ENCODE measurements around the gene MUC3A.

DNA sequence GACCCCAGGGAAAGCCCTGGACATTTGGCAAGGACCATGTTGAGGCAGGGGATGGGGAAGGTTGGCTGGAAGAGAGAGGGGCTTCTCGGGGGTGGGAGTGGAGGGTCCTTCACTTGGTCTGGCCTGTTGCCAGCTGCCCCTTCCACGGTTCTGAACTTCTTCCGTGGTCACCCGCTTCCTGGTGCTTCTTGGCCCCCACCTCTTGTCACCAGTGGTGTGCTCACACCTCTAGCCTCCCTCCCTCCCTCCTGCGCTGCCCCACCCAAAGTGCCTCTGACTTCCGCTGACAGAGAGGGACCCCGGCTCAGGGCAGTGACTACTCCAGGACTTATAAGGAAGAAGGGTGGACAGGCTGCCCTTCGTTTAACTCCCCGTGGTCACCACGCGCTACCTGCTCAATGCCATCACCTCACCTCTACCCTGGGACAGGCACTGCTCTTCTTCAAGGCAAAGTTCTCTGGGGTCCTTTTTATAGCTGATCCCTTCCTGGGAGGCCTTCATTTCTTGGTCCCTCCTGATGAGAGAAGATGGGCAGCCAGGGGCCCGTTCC is 19.8 kb downstream of the MUC3A start, which contains the start of gene MUC12:
- no peak for TF ChIP-seq EZH2 (IDR thresholded peaks at IDR 0.05; ENCODE audit: borderline replicate concordance)
- TF ChIP-seq, protein P1, sequence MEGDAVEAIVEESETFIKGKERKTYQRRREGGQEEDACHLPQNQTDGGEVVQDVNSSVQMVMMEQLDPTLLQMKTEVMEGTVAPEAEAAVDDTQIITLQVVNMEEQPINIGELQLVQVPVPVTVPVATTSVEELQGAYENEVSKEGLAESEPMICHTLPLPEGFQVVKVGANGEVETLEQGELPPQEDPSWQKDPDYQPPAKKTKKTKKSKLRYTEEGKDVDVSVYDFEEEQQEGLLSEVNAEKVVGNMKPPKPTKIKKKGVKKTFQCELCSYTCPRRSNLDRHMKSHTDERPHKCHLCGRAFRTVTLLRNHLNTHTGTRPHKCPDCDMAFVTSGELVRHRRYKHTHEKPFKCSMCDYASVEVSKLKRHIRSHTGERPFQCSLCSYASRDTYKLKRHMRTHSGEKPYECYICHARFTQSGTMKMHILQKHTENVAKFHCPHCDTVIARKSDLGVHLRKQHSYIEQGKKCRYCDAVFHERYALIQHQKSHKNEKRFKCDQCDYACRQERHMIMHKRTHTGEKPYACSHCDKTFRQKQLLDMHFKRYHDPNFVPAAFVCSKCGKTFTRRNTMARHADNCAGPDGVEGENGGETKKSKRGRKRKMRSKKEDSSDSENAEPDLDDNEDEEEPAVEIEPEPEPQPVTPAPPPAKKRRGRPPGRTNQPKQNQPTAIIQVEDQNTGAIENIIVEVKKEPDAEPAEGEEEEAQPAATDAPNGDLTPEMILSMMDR (IDR thresholded peaks at IDR 0.05; ENCODE audit: poor library complexity): no peak
- no peak for TF ChIP-seq EZH2phosphoT487 (IDR thresholded peaks at IDR 0.05; ENCODE audit: low read depth, severe bottlenecking, unreplicated experiment)
